ENCODE measurements around the gene PACSIN2.
"Not testable (repeated sequence)": the region's sequence is repeated elsewhere in the genome, so short reads cannot be mapped to it uniquely, and the experiment has no call there.

Gene PACSIN2

GRCh38 chr22:43013355-43014315, 1.3 kb downstream of the PACSIN2 start:
- DNase-seq (ENCODE audit: low read depth), result no peak
- H3K4me3 ChIP-seq (ENCODE audit: low read depth, low read length), result peak overlapping the region; percentile 87

DNA sequence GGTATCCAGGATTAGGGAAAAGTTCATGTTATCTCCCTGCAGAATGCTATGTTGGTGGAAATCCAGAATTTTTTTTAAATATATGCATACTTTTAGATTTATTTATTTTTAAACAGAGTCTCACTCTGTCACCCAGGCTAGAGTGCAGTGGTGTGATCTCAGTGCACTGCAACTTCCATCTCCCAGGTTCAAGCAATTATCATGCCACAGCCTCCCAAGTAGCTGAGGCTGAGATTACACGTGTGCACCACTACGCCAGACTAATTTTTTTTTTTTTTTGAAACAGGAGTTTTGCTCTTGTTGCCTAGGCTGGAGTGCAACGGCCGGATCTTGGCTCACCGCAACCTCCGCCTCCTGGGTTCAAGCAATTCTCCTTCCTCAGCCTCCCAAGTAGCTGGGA, 2.6 kb downstream of the PACSIN2 start:
- H3K4me3 ChIP-seq (ENCODE audit: low read depth, low read length), result no peak overlapping the region
- no peak for DNase-seq (ENCODE audit: low read depth)

GRCh38 chr22:43011079-43011478, 3.9 kb downstream of the PACSIN2 start:
- H3K4me3 ChIP-seq (ENCODE audit: low read depth, low read length), result no peak overlapping the region
- DNase-seq (ENCODE audit: low read depth), result no peak

DNA sequence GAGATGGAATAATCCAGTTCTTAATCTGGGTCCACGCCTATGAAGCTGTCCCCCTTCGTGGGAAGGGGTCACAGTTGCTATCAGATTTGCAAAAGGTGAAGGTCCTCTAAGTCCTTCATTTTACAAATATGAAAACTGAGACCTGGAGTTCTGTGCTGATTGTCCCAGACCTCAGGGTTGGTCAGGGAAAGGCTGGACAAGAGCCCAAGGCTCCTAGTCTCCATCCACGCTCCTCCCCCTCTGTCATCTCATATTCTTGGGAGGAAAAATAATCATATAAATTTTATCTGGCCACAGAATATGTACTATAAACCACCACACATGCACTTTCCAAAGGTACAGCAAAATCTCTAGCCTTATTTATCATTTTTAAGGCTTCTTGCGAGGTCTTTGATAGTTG, 5.5 kb downstream of the PACSIN2 start:
- DNase-seq (ENCODE audit: low read depth), result no peak
- H3K4me3 ChIP-seq (ENCODE audit: low read depth, low read length), result no peak overlapping the region

GRCh38 chr22:43008921-43009320, 6.0 kb downstream of the PACSIN2 start:
- H3K4me3 ChIP-seq (ENCODE audit: low read depth, low read length), result no peak overlapping the region
- no peak for DNase-seq (ENCODE audit: low read depth)

DNA sequence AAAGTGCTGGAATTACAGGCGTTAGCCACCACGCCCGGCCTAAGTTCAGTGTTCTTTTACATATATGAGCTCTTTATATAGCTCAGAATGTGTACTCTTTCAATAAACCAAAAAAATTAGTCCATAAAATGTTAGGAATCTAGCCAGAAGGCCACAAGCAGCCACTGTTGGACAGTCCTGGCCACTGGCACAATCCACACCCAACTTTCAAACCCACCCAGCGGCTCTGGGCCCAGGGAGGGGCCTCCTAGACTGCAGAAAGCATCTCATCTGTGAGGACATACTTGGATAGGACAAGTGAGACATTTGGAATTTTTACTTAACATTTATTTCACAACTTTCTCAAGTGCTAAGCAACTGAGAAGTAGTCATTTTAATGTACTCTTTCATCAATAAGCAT, 6.4 kb downstream of the PACSIN2 start:
- DNase-seq (ENCODE audit: low read depth), result no peak
- H3K4me3 ChIP-seq (ENCODE audit: low read depth, low read length), result no peak overlapping the region

- no peak overlapping the region for H3K4me3 ChIP-seq (ENCODE audit: low read depth, low read length)
- DNase-seq (ENCODE audit: low read depth), result peak; percentile 37
These were observed 7.3 kb downstream of the PACSIN2 start for GRCh38 chr22:43007519-43008102.

- H3K4me3 ChIP-seq (ENCODE audit: low read depth, low read length), result no peak overlapping the region
These were observed 8.2 kb downstream of the PACSIN2 start for GRCh38 chr22:43006753-43007152.

DNA sequence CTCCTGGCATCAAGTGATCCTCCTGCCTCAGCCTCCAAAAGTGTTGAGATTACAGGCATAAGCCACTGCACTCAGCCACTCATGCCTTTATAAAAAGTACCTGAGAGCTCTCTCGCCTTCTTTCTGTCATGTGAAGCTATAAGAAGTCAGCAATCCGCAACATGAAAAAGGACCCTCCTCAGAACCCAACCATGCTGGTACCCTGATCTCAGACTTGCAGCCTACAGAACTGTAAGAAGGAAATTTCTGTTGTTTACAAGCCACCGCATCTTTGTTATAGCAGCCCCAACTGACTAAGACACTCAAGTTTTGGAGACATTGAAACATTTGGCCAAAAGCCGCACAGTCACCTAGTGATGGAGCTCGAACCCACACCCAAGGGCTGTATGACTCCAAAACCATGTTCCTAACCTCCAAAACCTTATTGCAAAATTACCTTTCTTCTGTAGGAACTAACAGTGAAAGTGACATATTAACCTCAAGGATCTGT, 8.9 kb downstream of the PACSIN2 start:
- H3K4me3 ChIP-seq (ENCODE audit: low read depth, low read length), result no peak overlapping the region

More at GRCh38 chr22:43006753-43007152, 8.2 kb downstream of the PACSIN2 start:
- no peak for DNase-seq (ENCODE audit: low read depth)

DNA sequence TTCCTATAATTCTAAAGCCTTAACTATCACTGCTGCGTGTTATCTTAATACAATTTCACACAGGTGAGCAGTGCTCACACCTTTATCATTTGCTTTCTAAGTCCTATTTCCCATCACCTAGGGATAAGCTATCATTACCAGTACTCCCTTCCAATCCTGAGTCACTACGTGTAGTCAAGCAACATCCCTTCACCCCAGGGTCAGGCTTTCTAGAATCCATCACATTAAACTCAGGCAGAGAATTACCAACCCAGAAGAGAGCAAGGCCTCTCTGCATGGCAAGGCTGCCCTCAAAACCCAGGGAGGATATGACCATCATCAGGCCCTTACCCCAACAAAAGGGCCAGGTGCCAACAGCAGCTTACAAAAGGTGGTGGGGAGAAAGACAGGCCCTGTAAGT, 9.8 kb downstream of the PACSIN2 start:
- no peak for DNase-seq (ENCODE audit: low read depth)
- H3K4me3 ChIP-seq (ENCODE audit: low read depth, low read length), result no peak overlapping the region

More for the DNA sequence above, 8.9 kb downstream of the PACSIN2 start:
- no peak for DNase-seq (ENCODE audit: low read depth)

- DNase-seq (ENCODE audit: low read depth), result no peak
- H3K4me3 ChIP-seq (ENCODE audit: low read depth, low read length), result no peak overlapping the region
These were observed 10.4 kb downstream of the PACSIN2 start for GRCh38 chr22:43004362-43005035.

DNA sequence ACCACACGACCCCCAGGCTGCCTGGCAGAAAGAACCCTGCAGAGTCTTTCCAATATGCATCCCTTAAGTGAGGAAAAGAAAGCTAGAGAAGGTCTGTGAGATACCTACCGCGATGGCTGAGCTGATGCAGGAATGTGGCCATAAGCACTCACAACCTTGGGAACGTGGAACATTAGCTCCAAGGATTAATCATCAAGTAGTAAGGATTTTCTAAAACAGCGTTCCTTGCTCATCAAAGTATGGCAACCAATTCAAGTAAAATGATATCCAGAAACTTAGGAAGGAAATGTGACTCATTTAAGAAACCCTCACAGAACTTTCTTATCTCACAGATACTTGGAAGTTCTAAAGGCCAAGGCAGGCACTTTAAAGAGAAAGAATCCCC, 12.8 kb downstream of the PACSIN2 start:
- no peak for DNase-seq (ENCODE audit: low read depth)
- peak overlapping the region; percentile 8 for H3K4me3 ChIP-seq (ENCODE audit: low read depth, low read length)

GRCh38 chr22:43001271-43002201, 13.4 kb downstream of the PACSIN2 start:
- H3K4me3 ChIP-seq (ENCODE audit: low read depth, low read length), result peak overlapping the region; percentile 8

DNA sequence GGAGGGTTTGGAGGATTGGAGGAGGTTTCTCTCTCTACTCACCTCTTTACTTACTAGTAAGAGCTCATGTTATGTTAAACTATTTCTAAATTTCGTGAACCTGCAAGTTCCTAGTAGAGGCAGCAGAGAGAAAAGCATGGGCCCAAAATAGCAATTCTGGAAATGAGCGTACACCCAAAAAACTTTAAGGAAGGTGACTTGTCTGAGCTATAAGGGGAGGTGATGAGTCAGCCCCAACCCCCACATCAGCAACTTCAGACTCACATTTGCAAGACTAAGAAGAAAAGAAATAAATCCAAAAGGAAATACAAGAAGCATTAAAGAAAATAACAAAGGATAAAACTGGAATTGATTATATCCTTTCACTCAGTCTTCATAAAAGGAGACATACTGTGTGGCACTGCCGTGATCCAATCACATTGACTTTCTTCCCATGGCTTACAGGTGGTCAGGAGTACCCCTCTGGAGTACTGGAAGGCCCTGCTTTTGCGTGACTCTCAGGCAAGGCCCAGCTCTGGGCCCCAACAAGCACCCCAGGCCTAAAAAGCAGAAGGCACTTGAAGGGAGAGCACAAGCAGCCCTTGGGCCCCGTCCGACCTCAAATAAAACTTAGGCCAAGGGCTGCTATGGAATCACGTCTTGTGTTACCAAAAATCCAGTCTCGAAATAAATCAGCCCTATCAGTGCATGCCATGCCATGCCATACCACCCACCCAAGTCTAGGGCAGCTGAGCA, 14.3 kb downstream of the PACSIN2 start:
- no peak for DNase-seq (ENCODE audit: low read depth)
- no peak overlapping the region for H3K4me3 ChIP-seq (ENCODE audit: low read depth, low read length)

More at GRCh38 chr22:43001271-43002201, 13.4 kb downstream of the PACSIN2 start:
- no peak for DNase-seq (ENCODE audit: low read depth)

DNA sequence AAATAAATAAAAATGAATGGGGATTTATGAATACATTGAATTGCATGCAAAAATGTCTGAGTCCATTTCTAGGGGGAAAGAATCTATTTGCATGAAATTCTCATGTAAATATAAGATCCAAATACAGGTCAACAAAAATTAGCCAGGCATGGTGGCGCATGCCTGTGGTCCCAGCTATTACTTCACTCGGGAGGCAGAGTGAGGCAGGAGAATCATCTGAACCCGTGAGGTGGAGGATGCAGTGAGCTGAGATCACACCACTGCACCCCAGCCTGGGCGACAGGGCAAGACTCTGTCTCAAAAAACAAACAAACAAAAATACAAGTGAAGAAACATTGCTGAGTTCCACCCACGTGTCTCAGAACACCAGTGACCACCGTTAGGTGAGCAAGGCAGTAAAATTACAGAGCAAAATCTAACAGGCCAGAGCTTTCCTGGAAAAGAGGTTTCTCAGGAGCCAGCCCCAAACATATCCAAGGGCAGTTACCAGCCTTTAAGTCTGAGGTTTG, 17.3 kb downstream of the PACSIN2 start:
- no peak overlapping the region for H3K4me3 ChIP-seq (ENCODE audit: low read depth, low read length)
- DNase-seq (ENCODE audit: low read depth), result no peak

GRCh38 chr22:42996646-42997365, 18.1 kb downstream of the PACSIN2 start:
- no peak for DNase-seq (ENCODE audit: low read depth)
- H3K4me3 ChIP-seq (ENCODE audit: low read depth, low read length), result no peak overlapping the region

- DNase-seq (ENCODE audit: low read depth); H3K4me3 ChIP-seq (ENCODE audit: low read depth, low read length): not testable (repeated sequence)
These were observed 19.3 kb downstream of the PACSIN2 start for GRCh38 chr22:42995654-42996053.

All from skeletal muscle cell (primary cell).